Mesothelial cell of epicardium (in vitro differentiated cells): ENCODE measurements around the gene THOC2. TPM values are rescaled to one million over a fixed set of nuclear protein-coding genes. Genes with fewer than 3 reads are reported as not detected.

ENCODE experiments used
- DNase-seq, 2 experiments: peaks; one replicate each; pipeline ENCODE4 v3.0.0; 2021; ENCODE audit warnings: low spot score in 2 of 2; ENCODE audit not compliant: unreplicated experiment in 2 of 2
- H3K27ac Mint-ChIP-seq: 2 replicates; pipeline ENCODE4 v1.8.0; 2021; ENCODE audit warnings: mixed read lengths
- H3K27me3 Mint-ChIP-seq: 2 replicates; pipeline ENCODE4 v1.8.0; 2021; ENCODE audit warnings: low read depth, mixed read lengths
- H3K36me3 Mint-ChIP-seq: 2 replicates; pipeline ENCODE4 v1.8.0; 2021; ENCODE audit warnings: mixed read lengths
- H3K4me1 Mint-ChIP-seq: 2 replicates; pipeline ENCODE4 v1.8.0; 2021; ENCODE audit warnings: mixed read lengths
- H3K4me3 Mint-ChIP-seq: 2 replicates; pipeline ENCODE4 v1.8.0; 2021; ENCODE audit warnings: mild to moderate bottlenecking, moderate library complexity, mixed read lengths
- H3K9me3 Mint-ChIP-seq: 2 replicates; pipeline ENCODE4 v1.8.0; 2021; ENCODE audit warnings: mixed read lengths
- CTCF ChIP-seq: fragments of 200-600 bp; sonication (generic); IDR thresholded peaks from one replicate; pipeline ENCODE4 v1.5.0; 2021; ENCODE audit warnings: antibody characterized with exemption; ENCODE audit not compliant: unreplicated experiment
- total RNA-seq: library from RNA; stranded (reverse); gene quantifications from 3 replicates; pipeline ENCODE4 v1.2.1, GENCODE V29; 2021

THOC2 gene
- total RNA-seq, 1 donor from 2014 or later = 117 TPM

GRCh38 chrX:123749643-123750042, 16.8 kb upstream of the THOC2 start:
- peak overlapping the region; percentile 75 for H3K27ac Mint-ChIP-seq
- peaks cover 5% of the 10 kb centered on the region for H3K4me1 Mint-ChIP-seq
- H3K9me3 Mint-ChIP-seq = peaks cover 25% of the 10 kb centered on the region
- no peak for DNase-seq
- no peak for TF ChIP-seq CTCF
- H3K36me3 Mint-ChIP-seq = no peaks in the 10 kb centered on the region
- H3K27me3 Mint-ChIP-seq = no peaks in the 10 kb centered on the region
- no peak overlapping the region for H3K4me3 Mint-ChIP-seq

GRCh38 chrX:123745511-123745910, 12.7 kb upstream of the THOC2 start:
- DNase-seq = no peak
- peaks cover 5% of the 10 kb centered on the region for H3K4me1 Mint-ChIP-seq
- no peaks in the 10 kb centered on the region for H3K36me3 Mint-ChIP-seq
- H3K27ac Mint-ChIP-seq = no peak overlapping the region
- H3K9me3 Mint-ChIP-seq = peaks cover 24% of the 10 kb centered on the region
- TF ChIP-seq CTCF = no peak
- H3K27me3 Mint-ChIP-seq = no peaks in the 10 kb centered on the region
- H3K4me3 Mint-ChIP-seq = no peak overlapping the region

- no peak overlapping the region for H3K4me3 Mint-ChIP-seq
- no peaks in the 10 kb centered on the region for H3K27me3 Mint-ChIP-seq
- TF ChIP-seq CTCF = no peak
- no peak overlapping the region for H3K27ac Mint-ChIP-seq
- H3K36me3 Mint-ChIP-seq = no peaks in the 10 kb centered on the region
- H3K9me3 Mint-ChIP-seq = peaks cover 29% of the 10 kb centered on the region
- no peaks in the 10 kb centered on the region for H3K4me1 Mint-ChIP-seq
- DNase-seq = no peak
Measured at GRCh38 chrX:123743312-123743711, 10.5 kb upstream of the THOC2 start.

- no peak for TF ChIP-seq CTCF
- Mint-ChIP-seq H3K9me3 (peaks cover 29% of the 10 kb centered on the region), H3K27ac (no peak overlapping the region), H3K4me3 (no peak overlapping the region), H3K4me1 (no peaks in the 10 kb centered on the region), H3K27me3 (no peaks in the 10 kb centered on the region), H3K36me3 (no peaks in the 10 kb centered on the region)
- no peak for DNase-seq
Measured at GRCh38 chrX:123742440-123742839, 9.6 kb upstream of the THOC2 start.

- Mint-ChIP-seq H3K27me3 (no peaks in the 10 kb centered on the region), H3K36me3 (no peaks in the 10 kb centered on the region), H3K27ac (no peak overlapping the region), H3K4me3 (no peak overlapping the region), H3K4me1 (peaks cover 8% of the 10 kb centered on the region), H3K9me3 (peaks cover 22% of the 10 kb centered on the region)
- no peak for TF ChIP-seq CTCF
- DNase-seq = no peak
Measured at GRCh38 chrX:123740536-123740935, 7.7 kb upstream of the THOC2 start.

- Mint-ChIP-seq H3K9me3 (peaks cover 22% of the 10 kb centered on the region), H3K27me3 (no peaks in the 10 kb centered on the region), H3K4me3 (no peak overlapping the region), H3K36me3 (no peaks in the 10 kb centered on the region), H3K27ac (no peak overlapping the region), H3K4me1 (peaks cover 8% of the 10 kb centered on the region)
- DNase-seq = no peak
- TF ChIP-seq CTCF = no peak
Measured at GRCh38 chrX:123740006-123740405, 7.2 kb upstream of the THOC2 start.
